Thoracic aorta (tissue), 2 donors: ENCODE results near the gene ACYP2. TPM values are rescaled to one million over a fixed set of nuclear protein-coding genes. Genes with fewer than 3 reads are reported as not detected.
A peak's percentile ranks its signal among the peaks of the same experiment; 100 is the strongest.

Experiments used
- ATAC-seq: fragments of 150-250 bp; one replicate; pipeline ENCODE4 v1.8.0; 2017; ENCODE audit warnings: low read depth; ENCODE audit not compliant: insufficient number of reproducible peaks, low FRiP score
- DNase-seq: peaks from one replicate; pipeline ENCODE4 v3.0.0-alpha.2; 2020; ENCODE audit warnings: low spot score
- H3K27ac ChIP-seq, 2 donors: fragments of 200-600 bp; sonication (generic); 1 replicate in 1 of 2; 2 replicates in 1 of 2; pipeline ENCODE4 v1.5.1; 2016; ENCODE audit warnings: mild to moderate bottlenecking in 2 of 2, moderate library complexity in 2 of 2
- H3K27me3 ChIP-seq: fragments of 200-600 bp; sonication (generic); replicated peaks from 2 replicates; pipeline ENCODE4 v1.6.0; 2016; ENCODE audit warnings: mild to moderate bottlenecking; ENCODE audit not compliant: insufficient read depth
- H3K36me3 ChIP-seq: fragments of 200-600 bp; sonication (generic); one replicate; pipeline ENCODE4 v1.5.1; 2016
- H3K4me1 ChIP-seq, 2 donors: fragments of 200-600 bp; sonication (generic); 1 replicate in 1 of 2; 2 replicates in 1 of 2; pipeline versions ENCODE4 v1.5.1 to v1.6.0; 2016; ENCODE audit warnings: low read depth in 2 of 2, mild to moderate bottlenecking in 1 of 2; ENCODE audit not compliant: control insufficient read depth in 1 of 2
- H3K4me3 ChIP-seq: fragments of 200-600 bp; sonication (generic); 2 replicates; pipeline ENCODE4 v1.5.1; 2016; ENCODE audit warnings: mild to moderate bottlenecking
- H3K9me3 ChIP-seq: fragments of 200-600 bp; sonication (generic); 2 replicates; pipeline ENCODE4 v1.5.1; 2016
- total RNA-seq, 2 donors: library from RNA; depleted of rRNA; stranded (reverse); fragments of >200 nt; gene quantifications; one replicate each; pipeline versions ENCODE4 v1.1.0 to v1.2.3, GENCODE V29; 2016
- TF ChIP-seq, protein P1 (sequence below): fragments of 200-600 bp; sonication (generic); IDR thresholded peaks from one replicate; pipeline ENCODE4 v1.5.1; 2019; ENCODE audit warnings: antibody characterized with exemption

The ACYP2 gene
- total RNA-seq, 2 donors from 2014 or later: 15.5 to 26.7 TPM

DNA sequence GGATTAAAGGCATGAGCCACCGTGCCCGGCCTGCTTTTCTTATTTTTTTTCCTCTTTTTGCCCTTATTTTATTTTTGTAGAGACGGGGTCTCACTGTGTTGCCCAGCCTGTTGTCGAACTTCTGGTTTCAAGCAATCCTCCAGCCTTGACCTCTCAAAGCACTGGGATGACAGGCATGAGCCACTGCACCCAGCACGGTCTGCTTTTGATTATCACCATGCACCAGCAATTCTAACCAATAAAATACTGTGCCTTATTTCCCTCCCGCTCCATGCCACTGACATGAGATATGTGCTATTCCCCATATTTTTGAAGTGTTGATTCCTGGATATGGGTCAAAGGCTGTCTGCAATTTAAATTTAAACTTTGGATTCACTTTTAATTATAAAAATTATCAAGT, 42.9 kb downstream of the ACYP2 start:
- no peak overlapping the region for H3K4me3 ChIP-seq
- TF ChIP-seq, protein P1, sequence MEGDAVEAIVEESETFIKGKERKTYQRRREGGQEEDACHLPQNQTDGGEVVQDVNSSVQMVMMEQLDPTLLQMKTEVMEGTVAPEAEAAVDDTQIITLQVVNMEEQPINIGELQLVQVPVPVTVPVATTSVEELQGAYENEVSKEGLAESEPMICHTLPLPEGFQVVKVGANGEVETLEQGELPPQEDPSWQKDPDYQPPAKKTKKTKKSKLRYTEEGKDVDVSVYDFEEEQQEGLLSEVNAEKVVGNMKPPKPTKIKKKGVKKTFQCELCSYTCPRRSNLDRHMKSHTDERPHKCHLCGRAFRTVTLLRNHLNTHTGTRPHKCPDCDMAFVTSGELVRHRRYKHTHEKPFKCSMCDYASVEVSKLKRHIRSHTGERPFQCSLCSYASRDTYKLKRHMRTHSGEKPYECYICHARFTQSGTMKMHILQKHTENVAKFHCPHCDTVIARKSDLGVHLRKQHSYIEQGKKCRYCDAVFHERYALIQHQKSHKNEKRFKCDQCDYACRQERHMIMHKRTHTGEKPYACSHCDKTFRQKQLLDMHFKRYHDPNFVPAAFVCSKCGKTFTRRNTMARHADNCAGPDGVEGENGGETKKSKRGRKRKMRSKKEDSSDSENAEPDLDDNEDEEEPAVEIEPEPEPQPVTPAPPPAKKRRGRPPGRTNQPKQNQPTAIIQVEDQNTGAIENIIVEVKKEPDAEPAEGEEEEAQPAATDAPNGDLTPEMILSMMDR: no peak

DNA sequence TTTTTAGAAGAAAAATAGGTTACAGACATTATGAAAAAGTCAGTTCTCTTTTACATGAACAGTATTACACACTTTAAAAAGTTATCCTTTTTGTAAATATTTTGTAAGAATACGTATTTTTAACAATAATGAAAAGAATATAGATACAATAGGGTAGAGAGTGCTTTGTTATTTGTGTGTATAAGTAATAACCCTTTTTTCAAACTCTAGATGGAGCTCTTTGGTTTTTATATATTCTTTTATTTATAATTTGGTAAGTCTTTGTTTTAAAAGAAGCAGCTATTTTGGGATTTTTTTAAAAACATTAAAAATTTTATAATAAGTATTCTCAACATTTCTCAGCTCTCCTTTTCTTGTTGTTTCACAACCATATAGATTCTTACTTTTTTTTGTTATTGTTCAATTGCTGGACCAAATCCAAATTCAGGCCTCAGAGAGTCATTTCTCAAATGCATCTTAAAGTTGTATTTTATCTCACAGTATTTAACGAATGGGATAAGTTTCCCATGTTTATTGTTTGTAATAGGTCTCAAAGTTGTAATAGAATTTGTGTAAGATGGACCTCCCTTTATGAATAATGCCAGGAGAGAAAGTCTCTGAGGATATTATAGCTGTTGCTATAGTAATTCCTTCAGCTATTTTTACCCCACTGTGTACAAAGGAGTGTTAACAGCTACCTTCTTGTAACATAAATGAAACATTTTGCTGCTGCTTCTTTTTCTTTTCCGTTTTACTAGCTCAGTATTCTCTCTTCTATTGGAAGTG, 46.4 kb downstream of the ACYP2 start:
- TF ChIP-seq, protein P1: peak; percentile 14
- Histone ChIP-seq H3K27ac (no peak overlapping the region), H3K36me3 (peaks cover 3% of the 10 kb centered on the region), H3K27me3 (no peaks in the 10 kb centered on the region), H3K4me1 (no peaks in the 10 kb centered on the region), H3K4me3 (no peak overlapping the region), H3K9me3 (no peaks in the 10 kb centered on the region)
- DNase-seq (no peak), ATAC-seq (no peak)

More for the DNA sequence above, 42.9 kb downstream of the ACYP2 start:
- H3K4me1 ChIP-seq: no peaks in the 10 kb centered on the region
- no peak for DNase-seq
- H3K27me3 ChIP-seq: no peaks in the 10 kb centered on the region
- peaks cover 8% of the 10 kb centered on the region for H3K36me3 ChIP-seq
- no peak overlapping the region for H3K27ac ChIP-seq
- no peak for ATAC-seq
- no peaks in the 10 kb centered on the region for H3K9me3 ChIP-seq

DNA sequence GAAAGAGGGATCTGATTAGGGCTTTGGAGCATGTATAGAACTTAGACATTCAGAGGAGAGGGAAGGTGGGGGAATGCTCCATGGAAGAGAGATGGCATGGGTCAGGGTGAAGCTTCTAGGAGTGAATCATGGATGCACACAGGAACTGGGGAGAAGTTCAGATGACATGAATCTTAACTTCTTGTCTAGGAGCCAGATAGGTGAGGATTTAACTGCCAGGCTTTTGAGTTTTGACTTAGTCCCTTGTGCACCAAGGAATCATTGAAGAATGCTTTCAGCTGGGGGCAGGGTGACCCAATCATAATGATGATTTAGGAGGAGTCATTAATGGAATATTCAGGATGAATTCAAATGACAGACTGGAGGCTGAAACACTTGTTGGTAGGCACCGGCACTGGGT, 48.7 kb downstream of the ACYP2 start:
- Histone ChIP-seq H3K4me1 (no peaks in the 10 kb centered on the region), H3K27me3 (no peaks in the 10 kb centered on the region), H3K4me3 (no peak overlapping the region), H3K27ac (no peak overlapping the region), H3K9me3 (no peaks in the 10 kb centered on the region), H3K36me3 (peaks cover 3% of the 10 kb centered on the region)
- TF ChIP-seq, protein P1: no peak
- ATAC-seq: no peak
- DNase-seq: no peak

DNA sequence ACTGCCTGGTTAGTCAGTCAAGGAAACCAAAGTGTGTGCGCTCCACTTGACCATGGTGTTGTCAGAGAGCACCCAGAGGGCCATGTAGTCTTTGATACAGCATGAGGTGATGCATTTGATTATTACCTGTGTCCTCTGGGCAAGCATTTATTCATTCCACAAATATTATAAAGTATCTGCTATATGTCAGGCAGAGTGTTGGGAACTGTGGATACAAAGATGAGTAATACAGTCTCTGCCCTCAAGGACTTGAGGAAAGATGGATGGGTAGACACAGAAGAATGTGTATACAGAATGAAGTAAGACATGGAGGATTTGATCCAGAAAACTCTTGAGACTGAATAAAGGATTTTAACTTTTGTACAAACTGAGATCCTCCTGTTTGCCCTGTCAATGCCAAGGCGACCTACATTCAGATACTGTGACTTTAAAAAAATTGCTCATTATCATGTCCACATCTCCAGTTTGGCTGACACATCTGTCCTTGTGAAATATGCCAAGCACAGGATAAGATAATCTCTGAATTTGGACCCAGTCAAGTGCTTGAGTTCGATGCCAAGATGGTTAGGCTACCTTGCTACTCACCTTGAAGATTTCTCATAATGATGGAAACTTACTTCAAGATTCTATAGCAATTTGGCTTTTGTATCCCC, 50.8 kb downstream of the ACYP2 start:
- DNase-seq (no peak), ATAC-seq (no peak)
- H3K36me3 ChIP-seq: no peaks in the 10 kb centered on the region
- TF ChIP-seq, protein P1: no peak
- H3K4me1 ChIP-seq: no peaks in the 10 kb centered on the region
- no peaks in the 10 kb centered on the region for H3K27me3 ChIP-seq
- no peak overlapping the region for H3K27ac ChIP-seq
- H3K4me3 ChIP-seq: no peak overlapping the region
- no peaks in the 10 kb centered on the region for H3K9me3 ChIP-seq

DNA sequence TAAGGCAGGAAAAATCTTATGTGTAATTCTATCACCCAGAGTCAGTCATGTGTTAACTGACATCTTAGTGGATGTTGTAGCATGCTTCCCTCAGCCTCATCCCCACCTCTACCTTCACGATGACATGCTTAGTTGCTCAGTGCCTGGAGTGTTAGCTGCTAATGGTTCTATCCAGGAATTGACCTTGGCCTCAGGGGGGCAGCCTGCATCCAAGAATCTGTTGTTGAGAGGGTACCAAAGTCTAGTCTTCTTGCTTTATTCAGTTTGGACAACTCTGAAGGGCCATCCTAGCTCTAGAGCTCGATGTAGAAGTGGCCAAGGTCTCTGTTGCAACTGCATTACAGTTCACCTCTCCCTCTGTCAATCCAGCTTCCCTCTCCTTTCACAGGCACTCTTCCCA, 61.2 kb downstream of the ACYP2 start:
- Histone ChIP-seq H3K36me3 (no peaks in the 10 kb centered on the region), H3K4me1 (no peaks in the 10 kb centered on the region), H3K9me3 (no peaks in the 10 kb centered on the region), H3K27me3 (no peaks in the 10 kb centered on the region), H3K27ac (no peak overlapping the region), H3K4me3 (no peak overlapping the region)
- ATAC-seq (no peak), DNase-seq (no peak)
- TF ChIP-seq, protein P1: peak; percentile 42
